IMR-90 (cell line): Measurements from ENCODE around the gene BCAS1. TPM values are rescaled to one million over a fixed set of nuclear protein-coding genes. Genes with fewer than 3 reads are reported as not detected.

Experiments
- ATAC-seq: fragments of 200-7000 bp; cut with Tn5 transposase; 2 replicates; pipeline ENCODE4 v1.9.1; 2020; ENCODE audit warnings: low read depth, mild to moderate bottlenecking, moderate library complexity
- BruUV-seq: library from RNA; stranded (reverse); fragments of 400-500 nt; replicated peaks from 2 replicates; lab custom pipeline; 2021; lab: Mats Ljungman, UMichigan
- CTCF ChIA-PET: fragments of 300-600 bp; formaldehyde crosslinking; extraction: SDS; loops from one replicate; lab custom pipeline; 2021; ENCODE audit warnings: antibody characterized with exemption; lab: Yijun Ruan, JAX
- POLR2A ChIA-PET: fragments of 300-600 bp; sonication (Branson Sonifier 250); formaldehyde crosslinking; loops from one replicate; lab custom pipeline; 2022; ENCODE audit warnings: antibody characterized with exemption; ENCODE audit not compliant: unreplicated experiment; lab: Charles Lee
- DNase-seq: peaks from one replicate; pipeline ENCODE4 v3.0.0; 2013
- H2AFZ ChIP-seq: replicated peaks from 2 replicates; pipeline ENCODE3; 2013; ENCODE audit warnings: low read length, mild to moderate bottlenecking; ENCODE audit not compliant: poor library complexity
- H2AK5ac ChIP-seq: 2 replicates; pipeline ENCODE4 v1.6.1; 2013; ENCODE audit warnings: low read depth, low read length, inconsistent platforms
- H2AK9ac ChIP-seq: replicated peaks from 2 replicates; pipeline ENCODE3; 2013; ENCODE audit warnings: mild to moderate bottlenecking, low read depth, low read length, moderate library complexity; ENCODE audit not compliant: poor library complexity
- H2BK120ac ChIP-seq: 2 replicates; pipeline ENCODE4 v1.6.1; 2013; ENCODE audit warnings: low read depth, low read length, inconsistent platforms
- H2BK15ac ChIP-seq: 3 replicates; pipeline ENCODE4 v1.6.1; 2013; ENCODE audit warnings: low read depth, low read length, inconsistent platforms
- H2BK20ac ChIP-seq: 2 replicates; pipeline ENCODE4 v1.6.1; 2013; ENCODE audit warnings: low read depth, mild to moderate bottlenecking, inconsistent platforms, low read length, moderate library complexity
- H2BK5ac ChIP-seq: 2 replicates; pipeline ENCODE4 v1.6.1; 2013; ENCODE audit warnings: mild to moderate bottlenecking, low read depth, low read length, inconsistent platforms; ENCODE audit not compliant: poor library complexity, severe bottlenecking
- H3K14ac ChIP-seq: replicated peaks from 2 replicates; pipeline ENCODE4 v1.6.1; 2013; ENCODE audit warnings: low read depth, low read length, inconsistent platforms
- H3K18ac ChIP-seq: 2 replicates; pipeline ENCODE4 v1.6.1; 2013; ENCODE audit warnings: low read depth, low read length, control low read depth
- H3K23ac ChIP-seq: 2 replicates; pipeline ENCODE4 v1.6.1; 2013; ENCODE audit warnings: low read depth, low read length, inconsistent platforms
- H3K27ac ChIP-seq: 2 replicates; pipeline ENCODE4 v1.5.1; 2013; ENCODE audit warnings: mild to moderate bottlenecking, control low read depth, low read length; ENCODE audit not compliant: insufficient read depth
- H3K27me3 ChIP-seq: 2 replicates; pipeline ENCODE4 v1.6.1; 2013; ENCODE audit warnings: low read length; ENCODE audit not compliant: control insufficient read depth, insufficient read depth
- H3K36me3 ChIP-seq: 2 replicates; pipeline ENCODE4 v1.6.1; 2013; ENCODE audit warnings: low read length, mixed read lengths; ENCODE audit not compliant: control insufficient read depth, insufficient read depth
- H3K4ac ChIP-seq: 2 replicates; pipeline ENCODE4 v1.6.1; 2013; ENCODE audit warnings: low read depth, low read length, inconsistent platforms
- H3K4me1 ChIP-seq: 2 replicates; pipeline ENCODE4 v1.6.1; 2013; ENCODE audit warnings: low read length, mixed read lengths; ENCODE audit not compliant: control insufficient read depth, insufficient read depth
- H3K4me2 ChIP-seq: 2 replicates; pipeline ENCODE4 v1.6.1; 2013; ENCODE audit warnings: low read depth, mild to moderate bottlenecking, control low read depth, low read length, moderate library complexity
- H3K4me3 ChIP-seq: 2 replicates; pipeline ENCODE4 v1.5.1; 2013; ENCODE audit warnings: low read depth, mild to moderate bottlenecking, control low read depth, low read length, moderate library complexity; ENCODE audit not compliant: insufficient read depth
- H3K56ac ChIP-seq: 2 replicates; pipeline ENCODE4 v1.6.1; 2013; ENCODE audit warnings: low read length, inconsistent platforms; ENCODE audit not compliant: insufficient read depth; ENCODE audit errors: extremely low read depth
- H3K79me1 ChIP-seq, 2 experiments: 2 replicates each; pipeline ENCODE4 v1.6.1; 2013; ENCODE audit warnings: low read length in 2 of 2, inconsistent platforms in 1 of 2, low read depth in 1 of 2
- H3K9ac ChIP-seq: 2 replicates; pipeline ENCODE4 v1.6.1; 2013; ENCODE audit warnings: low read depth, low read length, control low read depth
- H3K9me1 ChIP-seq: 2 replicates; pipeline ENCODE4 v1.6.1; 2013; ENCODE audit warnings: low read length, inconsistent platforms; ENCODE audit not compliant: insufficient read depth
- H3K9me3 ChIP-seq: 2 replicates; pipeline ENCODE4 v1.6.1; 2013; ENCODE audit warnings: low read length; ENCODE audit not compliant: control insufficient read depth, insufficient read depth
- H4K20me1 ChIP-seq: 2 replicates; pipeline ENCODE4 v1.6.1; 2013; ENCODE audit warnings: low read length, inconsistent platforms; ENCODE audit not compliant: insufficient read depth
- H4K5ac ChIP-seq: 2 replicates; pipeline ENCODE4 v1.6.1; 2013; ENCODE audit warnings: mild to moderate bottlenecking, low read depth, low read length, control low read depth
- H4K8ac ChIP-seq, 2 experiments: 2 replicates each; pipeline ENCODE4 v1.6.1; 2013; ENCODE audit warnings: low read depth in 2 of 2, low read length in 2 of 2, control low read depth in 1 of 2, inconsistent platforms in 1 of 2
- H4K91ac ChIP-seq: 2 replicates; pipeline ENCODE4 v1.6.1; 2013; ENCODE audit warnings: low read depth, low read length, inconsistent platforms; ENCODE audit not compliant: insufficient read depth
- BHLHE40 ChIP-seq: fragments of 150-350 bp; IDR thresholded peaks from 2 replicates; pipeline ENCODE4 v1.6.1; 2016; ENCODE audit warnings: mild to moderate bottlenecking, low read depth, low read length
- CEBPB ChIP-seq: IDR thresholded peaks from 2 replicates; pipeline ENCODE4 v1.6.1; 2012; ENCODE audit warnings: low read depth, low read length, improper control_type of control experiment
- CHD1 ChIP-seq: IDR thresholded peaks from 2 replicates; pipeline ENCODE4 v1.6.1; 2012; ENCODE audit warnings: low read depth, low read length, improper control_type of control experiment
- FOS ChIP-seq: fragments of 150-350 bp; IDR thresholded peaks from 2 replicates; pipeline ENCODE4 v1.6.1; 2016; ENCODE audit warnings: low read depth, low read length
- MAFK ChIP-seq: IDR thresholded peaks from 2 replicates; pipeline ENCODE4 v1.6.1; 2012; ENCODE audit warnings: low read depth, low read length, improper control_type of control experiment
- MAZ ChIP-seq: IDR thresholded peaks from 2 replicates; pipeline ENCODE4 v1.6.1; 2012; ENCODE audit warnings: low read depth, mild to moderate bottlenecking, low read length, improper control_type of control experiment, moderate library complexity, borderline replicate concordance
- MXI1 ChIP-seq: IDR thresholded peaks from 2 replicates; pipeline ENCODE4 v1.6.1; 2012; ENCODE audit warnings: low read depth, mild to moderate bottlenecking, low read length, moderate library complexity, borderline replicate concordance
- NFE2L2 ChIP-seq: fragments of 150-350 bp; IDR thresholded peaks from 2 replicates; pipeline ENCODE4 v1.6.1; 2016; ENCODE audit warnings: low read depth, mild to moderate bottlenecking, low read length
- POLR2A ChIP-seq: IDR thresholded peaks from 2 replicates; pipeline ENCODE4 v1.6.1; 2012; ENCODE audit warnings: mild to moderate bottlenecking, low read depth, low read length
- RAD21 ChIP-seq: IDR thresholded peaks from 2 replicates; pipeline ENCODE4 v1.6.1; 2012; ENCODE audit warnings: low read length, improper control_type of control experiment
- RCOR1 ChIP-seq: IDR thresholded peaks from 2 replicates; pipeline ENCODE4 v1.6.1; 2012; ENCODE audit warnings: mild to moderate bottlenecking, low read length, improper control_type of control experiment; ENCODE audit not compliant: insufficient replicate concordance
- RFX5 ChIP-seq: IDR thresholded peaks from 2 replicates; pipeline ENCODE4 v1.8.0; 2012; ENCODE audit warnings: low read depth, mild to moderate bottlenecking, low read length, moderate library complexity
- SMC3 ChIP-seq: fragments of 150-350 bp; IDR thresholded peaks from 2 replicates; pipeline ENCODE4 v1.6.1; 2016; ENCODE audit warnings: low read depth, mild to moderate bottlenecking, antibody characterized with exemption, low read length, moderate library complexity
- WGBS, 2 experiments: methylation state at CpG; one replicate each; pipeline versions ENCODE4 v1.1.5 to v1.1.7; 2013; ENCODE audit warnings: missing lambda C conversion rate in 2 of 2; ENCODE audit not compliant: insufficient read length in 1 of 2; ENCODE audit errors: extremely low coverage in 2 of 2; 5-methylcytosine and 5-hydroxymethylcytosine counted together
- dilution Hi-C: fragments of 300-500 bp; cut with HindIII; formaldehyde crosslinking; loops from one replicate; pipeline ENCODE4 v1.14.3; 2018; ENCODE audit warnings: low sequenced_read_pairs; ENCODE audit not compliant: unreplicated experiment
- in situ Hi-C: fragments of 300-500 bp; cut with MboI; formaldehyde crosslinking; loops from 3 replicates; pipeline ENCODE4 v1.14.3; 2019; ENCODE audit warnings: low sequenced_read_pairs, inconsistent platforms, mixed read lengths
- intact Hi-C: fragments of 100-400 bp; cut with micrococcal nuclease; formaldehyde crosslinking; loops from 2 replicates; pipeline ENCODE4 v1.10.0; 2022
- polyA plus RNA-seq, 3 experiments: library from polyadenylated mRNA; depleted of rRNA; stranded (reverse); fragments of >200 nt; gene quantifications; 2 replicates each; pipeline ENCODE4 v1.2.3, GENCODE V29; 2012; ENCODE audit warnings: low replicate concordance in 1 of 3
- total RNA-seq: library from RNA; depleted of rRNA; stranded (reverse); fragments of >200 nt; gene quantifications from 2 replicates; pipeline ENCODE4 v1.2.3, GENCODE V29; 2012
- TF ChIP-seq, protein P1 (sequence below): fragments of 150-350 bp; IDR thresholded peaks from 2 replicates; pipeline ENCODE4 v1.6.1; 2017; ENCODE audit warnings: mild to moderate bottlenecking, antibody characterized with exemption, low read length, low read depth
- TF ChIP-seq, protein P2 (sequence below): fragments of 150-350 bp; IDR thresholded peaks from 2 replicates; pipeline ENCODE4 v1.6.1; 2016; ENCODE audit warnings: low read depth, mild to moderate bottlenecking, low read length, moderate library complexity, borderline replicate concordance
- TF ChIP-seq, protein P3 (sequence below): conservative IDR thresholded peaks from 2 replicates; pipeline ENCODE4 v1.5.1; 2012; ENCODE audit warnings: mild to moderate bottlenecking, low read depth, low read length, improper control_type of control experiment

The BCAS1 gene
- total and polyA plus RNA-seq, 2 of the 4 experiments (the other 2 are of a cell fraction) = under 0.01 TPM; not detected in 1

DNA sequence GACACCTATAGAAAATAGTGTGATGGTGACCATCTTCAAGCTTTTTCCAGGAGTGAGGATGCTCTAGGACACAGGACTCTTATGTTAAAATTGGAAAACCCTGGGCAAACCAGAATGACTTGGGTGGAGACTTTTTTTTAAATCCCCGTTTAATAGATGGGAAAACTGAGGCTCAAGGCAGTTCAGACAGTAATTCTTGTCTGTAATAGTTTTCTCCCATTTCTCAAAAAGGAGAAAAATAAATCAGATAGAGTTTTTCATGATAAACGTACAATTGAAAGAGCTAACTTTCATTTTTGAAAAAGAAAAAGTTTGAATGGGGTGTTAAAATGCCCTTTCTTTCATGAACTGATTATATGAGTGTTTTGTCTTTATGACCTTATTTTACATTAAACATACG lies 6.8 kb downstream of the BCAS1 start:
- Histone ChIP-seq H3K9me1 (no peaks in the 10 kb centered on the region), H2AFZ (no peak overlapping the region), H3K4me2 (no peak overlapping the region), H2AK9ac (no peak overlapping the region), H4K20me1 (no peaks in the 10 kb centered on the region), H4K5ac (no peak overlapping the region), H3K4ac (no peak overlapping the region), H2BK5ac (no peak overlapping the region), H2BK15ac (no peak overlapping the region), H3K9me3 (no peaks in the 10 kb centered on the region), H3K27ac (no peak overlapping the region), H3K4me1 (no peaks in the 10 kb centered on the region), H3K14ac (no peak overlapping the region), H3K36me3 (no peaks in the 10 kb centered on the region), H4K91ac (no peak overlapping the region), H3K18ac (no peak overlapping the region), H4K8ac (no peak overlapping the region), H2BK120ac (no peak overlapping the region), H3K79me1 (no peaks in the 10 kb centered on the region), H3K9ac (no peak overlapping the region), H2AK5ac (no peak overlapping the region), H3K27me3 (peaks cover 2% of the 10 kb centered on the region), H3K56ac (no peak overlapping the region), H3K4me3 (no peak overlapping the region), H3K23ac (no peak overlapping the region), H2BK20ac (no peak overlapping the region)
- BruUV-seq = no TSS peak
- ChIA-PET POLR2A (no interaction called here), CTCF (interaction anchor here (0.6 kb wide), 1 partner anchor 120 kb away, joined by 4 read pairs; no protein-coding TSS in a partner anchor)
- DNase-seq (no peak), ATAC-seq (no peak)
- in situ Hi-C loops (no loop called here), intact Hi-C loops (loop anchor here (10.0 kb wide), 1 partner anchor 489 kb away; no protein-coding TSS in a partner anchor), dilution Hi-C loops (no loop called here)
- TF ChIP-seq RFX5 (no peak), SMC3 (no peak), BHLHE40 (no peak), CEBPB (no peak), CHD1 (no peak), POLR2A (no peak), MAFK (no peak), MXI1 (no peak), FOS (no peak), MAZ (no peak), RCOR1 (no peak), RAD21 (no peak), NFE2L2 (no peak)
- TF ChIP-seq, protein P1, sequence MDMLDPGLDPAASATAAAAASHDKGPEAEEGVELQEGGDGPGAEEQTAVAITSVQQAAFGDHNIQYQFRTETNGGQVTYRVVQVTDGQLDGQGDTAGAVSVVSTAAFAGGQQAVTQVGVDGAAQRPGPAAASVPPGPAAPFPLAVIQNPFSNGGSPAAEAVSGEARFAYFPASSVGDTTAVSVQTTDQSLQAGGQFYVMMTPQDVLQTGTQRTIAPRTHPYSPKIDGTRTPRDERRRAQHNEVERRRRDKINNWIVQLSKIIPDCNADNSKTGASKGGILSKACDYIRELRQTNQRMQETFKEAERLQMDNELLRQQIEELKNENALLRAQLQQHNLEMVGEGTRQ = no peak
- TF ChIP-seq, protein P2, sequence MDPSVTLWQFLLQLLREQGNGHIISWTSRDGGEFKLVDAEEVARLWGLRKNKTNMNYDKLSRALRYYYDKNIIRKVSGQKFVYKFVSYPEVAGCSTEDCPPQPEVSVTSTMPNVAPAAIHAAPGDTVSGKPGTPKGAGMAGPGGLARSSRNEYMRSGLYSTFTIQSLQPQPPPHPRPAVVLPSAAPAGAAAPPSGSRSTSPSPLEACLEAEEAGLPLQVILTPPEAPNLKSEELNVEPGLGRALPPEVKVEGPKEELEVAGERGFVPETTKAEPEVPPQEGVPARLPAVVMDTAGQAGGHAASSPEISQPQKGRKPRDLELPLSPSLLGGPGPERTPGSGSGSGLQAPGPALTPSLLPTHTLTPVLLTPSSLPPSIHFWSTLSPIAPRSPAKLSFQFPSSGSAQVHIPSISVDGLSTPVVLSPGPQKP = no peak
- TF ChIP-seq, protein P3, sequence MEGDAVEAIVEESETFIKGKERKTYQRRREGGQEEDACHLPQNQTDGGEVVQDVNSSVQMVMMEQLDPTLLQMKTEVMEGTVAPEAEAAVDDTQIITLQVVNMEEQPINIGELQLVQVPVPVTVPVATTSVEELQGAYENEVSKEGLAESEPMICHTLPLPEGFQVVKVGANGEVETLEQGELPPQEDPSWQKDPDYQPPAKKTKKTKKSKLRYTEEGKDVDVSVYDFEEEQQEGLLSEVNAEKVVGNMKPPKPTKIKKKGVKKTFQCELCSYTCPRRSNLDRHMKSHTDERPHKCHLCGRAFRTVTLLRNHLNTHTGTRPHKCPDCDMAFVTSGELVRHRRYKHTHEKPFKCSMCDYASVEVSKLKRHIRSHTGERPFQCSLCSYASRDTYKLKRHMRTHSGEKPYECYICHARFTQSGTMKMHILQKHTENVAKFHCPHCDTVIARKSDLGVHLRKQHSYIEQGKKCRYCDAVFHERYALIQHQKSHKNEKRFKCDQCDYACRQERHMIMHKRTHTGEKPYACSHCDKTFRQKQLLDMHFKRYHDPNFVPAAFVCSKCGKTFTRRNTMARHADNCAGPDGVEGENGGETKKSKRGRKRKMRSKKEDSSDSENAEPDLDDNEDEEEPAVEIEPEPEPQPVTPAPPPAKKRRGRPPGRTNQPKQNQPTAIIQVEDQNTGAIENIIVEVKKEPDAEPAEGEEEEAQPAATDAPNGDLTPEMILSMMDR = no peak
- no CpG with 5 or more reads among the region's 3 CpGs for WGBS, 2 experiments
